A549 (cell line): ENCODE results near the gene MTFMT. TPM values are rescaled to one million over a fixed set of nuclear protein-coding genes. Genes with fewer than 3 reads are reported as not detected.

Experiments
- ATAC-seq, 2 experiments: fragments of 200-7000 bp in 1 of 2; fragments of >200 bp in 1 of 2; cut with Nextera tagmentation in 1 of 2; cut with Tn5 transposase in 1 of 2; 3 replicates each; pipeline versions ENCODE4 v1.8.0 to v1.9.1; 2018 to 2020; ENCODE audit warnings: mild to moderate bottlenecking in 1 of 2, moderate library complexity in 1 of 2
- CTCF ChIA-PET: fragments of 300-600 bp; sonication (Branson Sonifier 250); formaldehyde crosslinking; extraction: SDS; loops from one replicate; lab custom pipeline; 2021; ENCODE audit warnings: antibody characterized with exemption, inconsistent platforms; lab: Yijun Ruan, JAX
- POLR2A ChIA-PET: fragments of 350-600 bp; formaldehyde crosslinking; extraction: SDS; loops from one replicate; lab custom pipeline; 2021; ENCODE audit warnings: antibody characterized with exemption, inconsistent platforms; lab: Yijun Ruan, JAX
- DNase-seq, 2 experiments: peaks; one replicate each; pipeline versions ENCODE4 v3.0.0 to v3.0.0-alpha.2; 2011 to 2016; ENCODE audit warnings: low read depth in 1 of 2, low spot score in 1 of 2
- FAIRE-seq: peaks from 2 replicates; lab custom pipeline; 2011; peaks lifted over from hg19 to GRCh38; lab: Jason Lieb, UNC
- H3K27ac ChIP-seq, 2 experiments: fragments of >200 bp; sonication (Bioruptor Twin); formaldehyde crosslinking; 3 replicates each; pipeline ENCODE4 v1.5.1; 2016 to 2017
- H3K4me1 ChIP-seq: fragments of >200 bp; sonication (Bioruptor Twin); formaldehyde crosslinking; 3 replicates; pipeline ENCODE4 v1.6.1; 2016
- H3K4me2 ChIP-seq: fragments of >200 bp; sonication (Bioruptor Twin); formaldehyde crosslinking; 3 replicates; pipeline ENCODE4 v1.6.1; 2016
- H3K4me3 ChIP-seq: fragments of >200 bp; sonication (Bioruptor Twin); formaldehyde crosslinking; 3 replicates; pipeline ENCODE4 v1.5.1; 2016
- H3K9me3 ChIP-seq: fragments of >200 bp; sonication (Bioruptor Twin); formaldehyde crosslinking; 3 replicates; pipeline ENCODE4 v1.6.1; 2016
- CBX2 ChIP-seq: fragments of 200-600 bp; sonication (generic); IDR thresholded peaks from 2 replicates; pipeline ENCODE4 v1.6.1; 2016; ENCODE audit warnings: low read depth, mild to moderate bottlenecking, borderline replicate concordance
- CBX8 ChIP-seq: fragments of 200-600 bp; sonication (generic); IDR thresholded peaks from 2 replicates; pipeline ENCODE4 v1.6.1; 2016
- CHD4 ChIP-seq: fragments of 200-600 bp; sonication (generic); IDR thresholded peaks from 2 replicates; pipeline ENCODE4 v1.6.1; 2016; ENCODE audit warnings: antibody characterized with exemption, mild to moderate bottlenecking, borderline replicate concordance
- HOXB13 ChIP-seq: fragments of 250-450 bp; sonication (Bioruptor Pico); IDR thresholded peaks from 2 replicates; pipeline ENCODE4 v1.5.0; 2020; ENCODE audit warnings: low read depth, mild to moderate bottlenecking, moderate library complexity
- HOXB5 ChIP-seq: fragments of 250-450 bp; sonication (Bioruptor Pico); IDR thresholded peaks from 2 replicates; pipeline ENCODE4 v1.5.0; 2020; ENCODE audit warnings: mild to moderate bottlenecking, moderate library complexity
- JUN ChIP-seq, 2 experiments: fragments of >200 bp; sonication (Bioruptor Twin); formaldehyde crosslinking; IDR thresholded peaks; 2 replicates in 1 of 2; 3 replicates in 1 of 2; pipeline ENCODE4 v1.6.1; 2016 to 2017
- JUNB ChIP-seq: fragments of >200 bp; sonication (Bioruptor Twin); formaldehyde crosslinking; IDR thresholded peaks from 2 replicates; pipeline ENCODE4 v1.6.1; 2016
- KDM1A ChIP-seq: fragments of 200-600 bp; sonication (generic); IDR thresholded peaks from 2 replicates; pipeline ENCODE4 v1.6.1; 2016; ENCODE audit warnings: low read depth, mild to moderate bottlenecking
- MAZ ChIP-seq: fragments of 150-350 bp; IDR thresholded peaks from 2 replicates; pipeline ENCODE4 v1.6.1; 2014; ENCODE audit warnings: antibody characterized with exemption, low read depth, low read length, borderline replicate concordance
- NFE2L2 ChIP-seq: fragments of 150-350 bp; conservative IDR thresholded peaks from 2 replicates; pipeline ENCODE4 v1.6.1; 2014; ENCODE audit warnings: low read length
- PHF8 ChIP-seq: fragments of 200-600 bp; sonication (generic); IDR thresholded peaks from 2 replicates; pipeline ENCODE4 v1.6.1; 2016; ENCODE audit warnings: low read depth, mild to moderate bottlenecking, antibody characterized with exemption, moderate library complexity, borderline replicate concordance
- RNF2 ChIP-seq: fragments of 200-600 bp; sonication (generic); IDR thresholded peaks from 2 replicates; pipeline ENCODE4 v1.6.1; 2016; ENCODE audit warnings: low read depth, mild to moderate bottlenecking, antibody characterized with exemption, moderate library complexity, borderline replicate concordance
- SREBF2 ChIP-seq: fragments of 450-650 bp; IDR thresholded peaks from 2 replicates; pipeline ENCODE4 v1.6.1; 2014; ENCODE audit warnings: mild to moderate bottlenecking, moderate library complexity
- TP53 ChIP-seq: fragments of 250-450 bp; sonication (Bioruptor Pico); IDR thresholded peaks from 2 replicates; pipeline ENCODE4 v1.5.0; 2021; ENCODE audit warnings: mild to moderate bottlenecking, moderate library complexity
- ZC3H11A ChIP-seq: fragments of 450-650 bp; IDR thresholded peaks from 2 replicates; pipeline ENCODE4 v1.6.1; 2014; ENCODE audit warnings: antibody characterized with exemption, mild to moderate bottlenecking
- ZFP36 ChIP-seq: fragments of 450-650 bp; IDR thresholded peaks from 2 replicates; pipeline ENCODE4 v1.6.1; 2014; ENCODE audit warnings: borderline replicate concordance; ENCODE audit not compliant: partially characterized antibody
- WGBS: methylation state at CpG from one replicate; pipeline ENCODE4 v1.1.6; 2017; ENCODE audit errors: missing lambda C conversion rate; 5-methylcytosine and 5-hydroxymethylcytosine counted together
- polyA plus RNA-seq, 4 experiments: library from polyadenylated mRNA; depleted of rRNA in 3 of 4; stranded (reverse); fragments of >200 nt; fragmentation: RNase III in 1 of 4; extraction: RNeasy Plus Mini Kit Qiagen cat#74134 plus additional on column Dnase treatment in 1 of 4; gene quantifications; 2 replicates in 3 of 4; 3 replicates in 1 of 4; pipeline ENCODE4 v1.2.3, GENCODE V29; 2011 to 2017
- TF ChIP-seq, protein P1 (sequence below): IDR thresholded peaks from 2 replicates; pipeline ENCODE4 v1.6.1; 2012
- TF ChIP-seq, protein P2 (sequence below): fragments of >200 bp; sonication (Bioruptor Twin); formaldehyde crosslinking; IDR thresholded peaks from 2 replicates; pipeline ENCODE4 v1.6.1; 2016
- TF ChIP-seq, protein P3 (sequence below): fragments of 200-600 bp; sonication (generic); IDR thresholded peaks from 2 replicates; pipeline ENCODE4 v1.6.1; 2016; ENCODE audit warnings: antibody characterized with exemption, mild to moderate bottlenecking, moderate library complexity
- TF ChIP-seq, protein P4 (sequence below): fragments of 150-350 bp; IDR thresholded peaks from 2 replicates; pipeline ENCODE4 v1.6.1; 2014; ENCODE audit warnings: low read depth, mild to moderate bottlenecking, low read length
- TF ChIP-seq, protein P5 (sequence below): IDR thresholded peaks from 2 replicates; pipeline ENCODE4 v1.6.1; 2012
- TF ChIP-seq, protein P6 (sequence below): fragments of >200 bp; sonication (Bioruptor Twin); formaldehyde crosslinking; IDR thresholded peaks from 3 replicates; pipeline ENCODE4 v1.6.1; 2016
- TF ChIP-seq, protein P7 (sequence below): fragments of 450-650 bp; IDR thresholded peaks from 2 replicates; pipeline ENCODE4 v1.6.1; 2014; ENCODE audit warnings: antibody characterized with exemption

Gene MTFMT
- polyA plus RNA-seq, 2 of the 4 experiments (the other 2 are of a cell fraction): 21.4 to 23.4 TPM

DNA sequence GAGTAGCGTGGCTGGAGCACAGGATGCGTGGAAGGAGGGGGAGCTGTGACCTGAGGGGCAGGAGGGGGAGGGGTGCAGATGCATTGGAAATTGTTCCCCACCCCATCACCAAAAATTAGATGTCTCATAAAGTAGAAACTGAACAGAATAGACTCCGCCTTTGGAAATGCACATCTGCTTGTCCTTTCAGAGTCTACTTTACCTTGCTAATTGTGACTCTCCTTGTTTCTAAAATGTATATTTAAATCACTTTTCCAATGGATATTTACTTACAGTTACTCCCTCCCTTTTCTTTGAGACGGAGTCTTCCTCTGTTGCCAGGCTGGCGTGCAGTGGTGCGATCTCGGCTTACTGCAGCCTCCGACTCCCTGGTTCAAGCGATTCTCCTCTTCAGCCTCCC is 70.3 kb downstream of the MTFMT start:
- ChIA-PET POLR2A (no interaction called here), CTCF (interaction anchor here (0.8 to 2.3 kb wide), 3 partner anchors 12 to 228 kb away, joined by 3 to 6 read pairs (median 5); no protein-coding TSS in a partner anchor)
- no peak overlapping the region for H3K4me2 ChIP-seq
- DNase-seq (no peak), ATAC-seq (no peak), FAIRE-seq (no peak)
- no peak overlapping the region for H3K4me3 ChIP-seq
- TF ChIP-seq, protein P1, sequence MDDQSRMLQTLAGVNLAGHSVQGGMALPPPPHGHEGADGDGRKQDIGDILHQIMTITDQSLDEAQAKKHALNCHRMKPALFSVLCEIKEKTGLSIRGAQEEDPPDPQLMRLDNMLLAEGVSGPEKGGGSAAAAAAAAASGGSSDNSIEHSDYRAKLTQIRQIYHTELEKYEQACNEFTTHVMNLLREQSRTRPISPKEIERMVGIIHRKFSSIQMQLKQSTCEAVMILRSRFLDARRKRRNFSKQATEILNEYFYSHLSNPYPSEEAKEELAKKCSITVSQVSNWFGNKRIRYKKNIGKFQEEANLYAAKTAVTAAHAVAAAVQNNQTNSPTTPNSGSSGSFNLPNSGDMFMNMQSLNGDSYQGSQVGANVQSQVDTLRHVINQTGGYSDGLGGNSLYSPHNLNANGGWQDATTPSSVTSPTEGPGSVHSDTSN: no peak
- TF ChIP-seq, protein P2, sequence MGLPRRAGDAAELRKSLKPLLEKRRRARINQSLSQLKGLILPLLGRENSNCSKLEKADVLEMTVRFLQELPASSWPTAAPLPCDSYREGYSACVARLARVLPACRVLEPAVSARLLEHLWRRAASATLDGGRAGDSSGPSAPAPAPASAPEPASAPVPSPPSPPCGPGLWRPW: no peak
- no peak for TF ChIP-seq ZFP36
- TF ChIP-seq, protein P3, sequence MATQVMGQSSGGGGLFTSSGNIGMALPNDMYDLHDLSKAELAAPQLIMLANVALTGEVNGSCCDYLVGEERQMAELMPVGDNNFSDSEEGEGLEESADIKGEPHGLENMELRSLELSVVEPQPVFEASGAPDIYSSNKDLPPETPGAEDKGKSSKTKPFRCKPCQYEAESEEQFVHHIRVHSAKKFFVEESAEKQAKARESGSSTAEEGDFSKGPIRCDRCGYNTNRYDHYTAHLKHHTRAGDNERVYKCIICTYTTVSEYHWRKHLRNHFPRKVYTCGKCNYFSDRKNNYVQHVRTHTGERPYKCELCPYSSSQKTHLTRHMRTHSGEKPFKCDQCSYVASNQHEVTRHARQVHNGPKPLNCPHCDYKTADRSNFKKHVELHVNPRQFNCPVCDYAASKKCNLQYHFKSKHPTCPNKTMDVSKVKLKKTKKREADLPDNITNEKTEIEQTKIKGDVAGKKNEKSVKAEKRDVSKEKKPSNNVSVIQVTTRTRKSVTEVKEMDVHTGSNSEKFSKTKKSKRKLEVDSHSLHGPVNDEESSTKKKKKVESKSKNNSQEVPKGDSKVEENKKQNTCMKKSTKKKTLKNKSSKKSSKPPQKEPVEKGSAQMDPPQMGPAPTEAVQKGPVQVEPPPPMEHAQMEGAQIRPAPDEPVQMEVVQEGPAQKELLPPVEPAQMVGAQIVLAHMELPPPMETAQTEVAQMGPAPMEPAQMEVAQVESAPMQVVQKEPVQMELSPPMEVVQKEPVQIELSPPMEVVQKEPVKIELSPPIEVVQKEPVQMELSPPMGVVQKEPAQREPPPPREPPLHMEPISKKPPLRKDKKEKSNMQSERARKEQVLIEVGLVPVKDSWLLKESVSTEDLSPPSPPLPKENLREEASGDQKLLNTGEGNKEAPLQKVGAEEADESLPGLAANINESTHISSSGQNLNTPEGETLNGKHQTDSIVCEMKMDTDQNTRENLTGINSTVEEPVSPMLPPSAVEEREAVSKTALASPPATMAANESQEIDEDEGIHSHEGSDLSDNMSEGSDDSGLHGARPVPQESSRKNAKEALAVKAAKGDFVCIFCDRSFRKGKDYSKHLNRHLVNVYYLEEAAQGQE: no peak
- no peak for TF ChIP-seq CBX2
- TF ChIP-seq NFE2L2: no peak
- no peak for TF ChIP-seq CBX8
- TF ChIP-seq PHF8: no peak
- TF ChIP-seq, protein P4, sequence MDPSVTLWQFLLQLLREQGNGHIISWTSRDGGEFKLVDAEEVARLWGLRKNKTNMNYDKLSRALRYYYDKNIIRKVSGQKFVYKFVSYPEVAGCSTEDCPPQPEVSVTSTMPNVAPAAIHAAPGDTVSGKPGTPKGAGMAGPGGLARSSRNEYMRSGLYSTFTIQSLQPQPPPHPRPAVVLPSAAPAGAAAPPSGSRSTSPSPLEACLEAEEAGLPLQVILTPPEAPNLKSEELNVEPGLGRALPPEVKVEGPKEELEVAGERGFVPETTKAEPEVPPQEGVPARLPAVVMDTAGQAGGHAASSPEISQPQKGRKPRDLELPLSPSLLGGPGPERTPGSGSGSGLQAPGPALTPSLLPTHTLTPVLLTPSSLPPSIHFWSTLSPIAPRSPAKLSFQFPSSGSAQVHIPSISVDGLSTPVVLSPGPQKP: no peak
- TF ChIP-seq RNF2: no peak
- TF ChIP-seq HOXB5 (CRISPR knock-in tag): no peak
- peaks cover 8% of the 10 kb centered on the region; the same call in 1 of the 3 replicates for H3K9me3 ChIP-seq
- no peak overlapping the region for H3K27ac ChIP-seq
- H3K4me1 ChIP-seq: no peaks in the 10 kb centered on the region
- 96% methylated on average over 9 of the region's 9 CpGs for WGBS

DNA sequence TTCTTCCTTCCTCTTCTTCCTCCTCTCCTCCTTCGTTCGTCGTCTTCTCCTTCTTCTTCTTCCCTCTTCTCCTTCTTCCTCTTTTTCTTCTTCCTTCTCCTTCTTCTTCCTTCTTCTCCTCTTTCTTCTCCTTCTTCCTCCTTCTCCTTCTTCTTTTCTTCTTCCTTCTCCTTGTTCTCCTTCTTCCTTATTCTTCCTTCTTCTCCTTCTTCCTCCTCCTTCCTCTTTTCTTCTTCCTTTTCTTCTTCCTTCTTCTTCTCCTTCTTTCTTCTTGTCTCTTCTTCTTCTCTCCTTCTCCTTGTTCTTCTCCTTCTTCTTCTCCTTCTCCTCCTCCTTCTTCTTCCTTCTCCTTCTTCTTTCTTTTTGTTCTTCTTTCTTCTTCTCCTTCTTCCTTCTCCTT is 75.0 kb downstream of the MTFMT start:
- Histone ChIP-seq H3K4me3 (no peak overlapping the region), H3K27ac (no peak overlapping the region), H3K4me2 (no peak overlapping the region), H3K4me1 (no peaks in the 10 kb centered on the region), H3K9me3 (peaks cover 8% of the 10 kb centered on the region; the same call in 1 of the 3 replicates)
- 50% methylated on average over 3 of the region's 3 CpGs for WGBS
- POLR2A ChIA-PET: no interaction called here
- no peak for ATAC-seq
- CTCF ChIA-PET: interaction anchor here (2.1 kb wide), 1 partner anchor 12 kb away, joined by 5 read pairs; no protein-coding TSS in a partner anchor
- FAIRE-seq: no peak
- no peak for DNase-seq
- TF ChIP-seq, protein P5, sequence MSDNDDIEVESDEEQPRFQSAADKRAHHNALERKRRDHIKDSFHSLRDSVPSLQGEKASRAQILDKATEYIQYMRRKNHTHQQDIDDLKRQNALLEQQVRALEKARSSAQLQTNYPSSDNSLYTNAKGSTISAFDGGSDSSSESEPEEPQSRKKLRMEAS: no peak
- TF ChIP-seq KDM1A (no peak), JUNB (no peak)

DNA sequence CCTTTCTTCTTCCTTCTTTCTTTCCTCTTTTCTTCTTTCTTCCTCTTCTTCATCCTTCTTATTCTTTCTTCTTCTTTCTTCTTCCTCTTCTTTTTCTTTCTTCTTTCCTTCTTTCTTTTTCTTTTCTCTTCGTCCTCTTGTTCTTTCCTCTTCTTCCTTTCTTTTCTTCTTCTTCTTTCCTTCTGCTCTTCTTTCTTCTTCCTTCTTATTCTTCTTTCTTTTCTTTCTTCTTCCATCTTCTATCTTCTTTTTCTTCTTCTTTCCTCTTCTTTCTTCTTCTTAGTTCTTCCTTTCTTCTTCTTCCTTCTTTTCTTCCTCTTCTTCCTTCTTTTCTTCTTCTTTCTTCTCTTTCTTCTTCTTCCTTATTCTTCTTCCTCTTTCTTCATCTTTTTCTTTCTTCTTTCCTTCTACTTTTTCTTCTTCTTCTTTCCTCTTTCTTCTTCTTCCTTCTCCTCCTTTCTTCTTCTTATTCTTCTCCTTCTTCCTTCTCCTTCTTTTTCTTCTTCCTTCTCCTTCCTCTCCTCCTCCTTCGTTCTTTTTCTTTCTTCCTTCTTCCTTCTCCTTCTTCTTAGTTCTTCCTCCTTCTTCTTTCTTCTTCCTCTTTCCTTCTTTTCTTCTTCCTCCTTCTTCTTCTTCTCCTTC is 77.5 kb downstream of the MTFMT start:
- no peak for ATAC-seq
- ChIA-PET CTCF (no interaction called here), POLR2A (no interaction called here)
- no peak for TF ChIP-seq HOXB5 (CRISPR knock-in tag)
- TF ChIP-seq NFE2L2: no peak
- no peak for TF ChIP-seq HOXB13
- TF ChIP-seq, protein P6, sequence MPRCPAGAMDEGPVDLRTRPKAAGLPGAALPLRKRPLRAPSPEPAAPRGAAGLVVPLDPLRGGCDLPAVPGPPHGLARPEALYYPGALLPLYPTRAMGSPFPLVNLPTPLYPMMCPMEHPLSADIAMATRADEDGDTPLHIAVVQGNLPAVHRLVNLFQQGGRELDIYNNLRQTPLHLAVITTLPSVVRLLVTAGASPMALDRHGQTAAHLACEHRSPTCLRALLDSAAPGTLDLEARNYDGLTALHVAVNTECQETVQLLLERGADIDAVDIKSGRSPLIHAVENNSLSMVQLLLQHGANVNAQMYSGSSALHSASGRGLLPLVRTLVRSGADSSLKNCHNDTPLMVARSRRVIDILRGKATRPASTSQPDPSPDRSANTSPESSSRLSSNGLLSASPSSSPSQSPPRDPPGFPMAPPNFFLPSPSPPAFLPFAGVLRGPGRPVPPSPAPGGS: no peak
- no peak for TF ChIP-seq CHD4
- TF ChIP-seq, protein P7, sequence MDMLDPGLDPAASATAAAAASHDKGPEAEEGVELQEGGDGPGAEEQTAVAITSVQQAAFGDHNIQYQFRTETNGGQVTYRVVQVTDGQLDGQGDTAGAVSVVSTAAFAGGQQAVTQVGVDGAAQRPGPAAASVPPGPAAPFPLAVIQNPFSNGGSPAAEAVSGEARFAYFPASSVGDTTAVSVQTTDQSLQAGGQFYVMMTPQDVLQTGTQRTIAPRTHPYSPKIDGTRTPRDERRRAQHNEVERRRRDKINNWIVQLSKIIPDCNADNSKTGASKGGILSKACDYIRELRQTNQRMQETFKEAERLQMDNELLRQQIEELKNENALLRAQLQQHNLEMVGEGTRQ: no peak
- no peak for TF ChIP-seq MAZ
- TF ChIP-seq, protein P4: no peak
- TF ChIP-seq SREBF2: no peak
- TF ChIP-seq TP53 (CRISPR knock-in tag): no peak
- no peak for TF ChIP-seq JUN (IDR thresholded peaks at IDR 0.05)
- TF ChIP-seq ZC3H11A: no peak

More for the DNA sequence above, 77.5 kb downstream of the MTFMT start:
- no peaks in the 10 kb centered on the region for H3K4me1 ChIP-seq
- WGBS: 95% methylated on average over 2 of the region's 2 CpGs
- DNase-seq (no peak), FAIRE-seq (no peak)
- no peak overlapping the region for H3K27ac ChIP-seq
- no peak overlapping the region for H3K4me3 ChIP-seq
- H3K4me2 ChIP-seq: no peak overlapping the region
- H3K9me3 ChIP-seq: peaks cover 8% of the 10 kb centered on the region; the same call in 1 of the 3 replicates
